ENCODE data around the gene APBA2. TPM values are rescaled to one million over a fixed set of nuclear protein-coding genes. Genes with fewer than 3 reads are reported as not detected.

APBA2 gene
- total RNA-seq, 6 experiments from 2014 or later = 5.3 to 6.5 (median 6.1) TPM

GRCh38 chr15:29062179-29062591 lies 176.4 kb downstream of the APBA2 start:
- TF ChIP-seq, protein P1, sequence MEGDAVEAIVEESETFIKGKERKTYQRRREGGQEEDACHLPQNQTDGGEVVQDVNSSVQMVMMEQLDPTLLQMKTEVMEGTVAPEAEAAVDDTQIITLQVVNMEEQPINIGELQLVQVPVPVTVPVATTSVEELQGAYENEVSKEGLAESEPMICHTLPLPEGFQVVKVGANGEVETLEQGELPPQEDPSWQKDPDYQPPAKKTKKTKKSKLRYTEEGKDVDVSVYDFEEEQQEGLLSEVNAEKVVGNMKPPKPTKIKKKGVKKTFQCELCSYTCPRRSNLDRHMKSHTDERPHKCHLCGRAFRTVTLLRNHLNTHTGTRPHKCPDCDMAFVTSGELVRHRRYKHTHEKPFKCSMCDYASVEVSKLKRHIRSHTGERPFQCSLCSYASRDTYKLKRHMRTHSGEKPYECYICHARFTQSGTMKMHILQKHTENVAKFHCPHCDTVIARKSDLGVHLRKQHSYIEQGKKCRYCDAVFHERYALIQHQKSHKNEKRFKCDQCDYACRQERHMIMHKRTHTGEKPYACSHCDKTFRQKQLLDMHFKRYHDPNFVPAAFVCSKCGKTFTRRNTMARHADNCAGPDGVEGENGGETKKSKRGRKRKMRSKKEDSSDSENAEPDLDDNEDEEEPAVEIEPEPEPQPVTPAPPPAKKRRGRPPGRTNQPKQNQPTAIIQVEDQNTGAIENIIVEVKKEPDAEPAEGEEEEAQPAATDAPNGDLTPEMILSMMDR (IDR thresholded peaks at IDR 0.05) = no peak
- Mint-ChIP-seq H3K9me3 (peaks cover 11% of the 10 kb centered on the region), H3K36me3 (ENCODE audit: low read depth) (no peaks in the 10 kb centered on the region), H3K27ac (no peak overlapping the region), H3K4me3 (no peak overlapping the region), H3K4me1 (ENCODE audit: low read depth) (no peaks in the 10 kb centered on the region), H3K27me3 (ENCODE audit: insufficient read depth) (peaks cover 2% of the 10 kb centered on the region; the same call in 1 of the 2 replicates)
- DNase-seq = no peak

GRCh38 chr15:29062626-29063025 lies 176.9 kb downstream of the APBA2 start:
- peaks cover 2% of the 10 kb centered on the region; the same call in 1 of the 2 replicates for H3K27me3 Mint-ChIP-seq (ENCODE audit: insufficient read depth)
- H3K4me1 Mint-ChIP-seq (ENCODE audit: low read depth) = no peaks in the 10 kb centered on the region
- no peak overlapping the region for H3K27ac Mint-ChIP-seq
- H3K36me3 Mint-ChIP-seq (ENCODE audit: low read depth) = no peaks in the 10 kb centered on the region
- no peak overlapping the region for H3K4me3 Mint-ChIP-seq
- H3K9me3 Mint-ChIP-seq = peaks cover 11% of the 10 kb centered on the region
- TF ChIP-seq, protein P1 (IDR thresholded peaks at IDR 0.05) = no peak
- DNase-seq = no peak

DNA sequence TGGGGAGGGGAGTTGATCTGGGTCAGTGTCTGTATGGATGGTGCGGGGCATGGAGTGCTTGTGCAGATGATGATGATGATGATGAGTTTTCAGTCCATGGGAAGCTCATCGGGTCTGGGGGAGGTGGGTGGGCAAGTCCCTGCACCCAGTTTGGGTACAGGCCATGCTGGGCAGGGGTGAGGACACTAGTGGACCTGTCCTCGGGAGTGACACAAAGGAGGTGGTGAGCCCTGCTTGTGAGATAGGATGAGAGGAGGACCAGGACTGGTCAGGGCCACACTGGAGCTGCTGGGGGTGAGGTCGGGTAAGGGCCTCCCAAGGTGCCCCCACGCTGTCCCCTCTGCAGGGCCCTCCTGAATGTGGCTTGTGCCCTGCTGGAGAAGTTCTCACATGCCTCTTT lies 177.9 kb downstream of the APBA2 start:
- Mint-ChIP-seq H3K4me1 (ENCODE audit: low read depth) (no peaks in the 10 kb centered on the region), H3K9me3 (peaks cover 12% of the 10 kb centered on the region), H3K36me3 (ENCODE audit: low read depth) (no peaks in the 10 kb centered on the region), H3K4me3 (no peak overlapping the region), H3K27ac (no peak overlapping the region), H3K27me3 (ENCODE audit: insufficient read depth) (peaks cover 2% of the 10 kb centered on the region; the same call in 1 of the 2 replicates)
- TF ChIP-seq, protein P1 (IDR thresholded peaks at IDR 0.05) = no peak
- no peak for DNase-seq

DNA sequence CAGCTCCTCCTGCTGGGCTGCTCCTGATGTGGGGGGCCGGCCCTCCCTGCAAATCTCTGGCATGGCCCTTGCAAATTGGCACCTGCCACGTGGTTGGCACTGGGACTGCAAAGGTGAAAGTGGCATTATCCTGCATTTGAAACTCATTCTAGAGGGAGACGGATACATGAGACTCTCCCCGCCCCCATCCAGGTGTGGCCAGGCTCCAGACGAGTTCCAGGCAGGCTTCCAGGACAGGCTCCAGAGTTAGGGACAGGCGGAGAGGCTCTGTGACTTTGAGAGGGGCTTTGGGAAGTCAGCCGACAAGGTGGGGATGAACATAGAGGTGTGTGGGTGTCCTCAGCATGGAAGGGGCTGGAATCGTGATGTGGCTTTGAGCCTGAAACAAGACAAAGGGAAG lies 178.5 kb downstream of the APBA2 start:
- H3K27ac Mint-ChIP-seq = no peak overlapping the region
- H3K4me3 Mint-ChIP-seq = no peak overlapping the region
- DNase-seq = no peak
- no peaks in the 10 kb centered on the region for H3K4me1 Mint-ChIP-seq (ENCODE audit: low read depth)
- no peaks in the 10 kb centered on the region for H3K36me3 Mint-ChIP-seq (ENCODE audit: low read depth)
- H3K9me3 Mint-ChIP-seq = peaks cover 15% of the 10 kb centered on the region
- H3K27me3 Mint-ChIP-seq (ENCODE audit: insufficient read depth) = peaks cover 2% of the 10 kb centered on the region; the same call in 1 of the 2 replicates
- TF ChIP-seq, protein P1 (IDR thresholded peaks at IDR 0.05) = no peak

GRCh38 chr15:29064731-29065130 lies 179.0 kb downstream of the APBA2 start:
- no peak overlapping the region for H3K4me3 Mint-ChIP-seq
- H3K27ac Mint-ChIP-seq = no peak overlapping the region
- H3K9me3 Mint-ChIP-seq = peaks cover 18% of the 10 kb centered on the region
- peaks cover 2% of the 10 kb centered on the region; the same call in 1 of the 2 replicates for H3K27me3 Mint-ChIP-seq (ENCODE audit: insufficient read depth)
- no peaks in the 10 kb centered on the region for H3K4me1 Mint-ChIP-seq (ENCODE audit: low read depth)
- no peak for DNase-seq
- H3K36me3 Mint-ChIP-seq (ENCODE audit: low read depth) = no peaks in the 10 kb centered on the region
- TF ChIP-seq, protein P1 (IDR thresholded peaks at IDR 0.05) = no peak

DNA sequence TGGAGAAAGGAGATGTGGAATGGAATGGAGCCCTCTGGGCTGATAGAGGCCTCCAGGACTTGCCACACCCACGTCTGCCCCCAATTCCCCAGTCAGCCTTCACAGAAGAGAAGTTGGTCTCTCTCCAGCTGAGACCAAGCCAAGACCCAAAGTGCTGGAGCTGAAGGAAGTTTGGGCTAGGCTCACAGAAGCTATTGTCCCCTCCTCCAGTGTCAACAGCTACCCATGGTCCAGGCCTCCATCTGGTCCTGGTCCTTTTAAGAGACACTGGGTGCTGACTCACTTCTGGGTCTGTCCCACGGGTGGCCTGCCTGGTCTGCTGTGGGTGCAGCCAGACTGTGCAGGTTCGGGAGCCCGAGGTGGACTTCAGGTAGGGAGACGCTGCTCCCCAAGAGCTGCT lies 179.8 kb downstream of the APBA2 start:
- H3K4me1 Mint-ChIP-seq (ENCODE audit: low read depth) = no peaks in the 10 kb centered on the region
- H3K27ac Mint-ChIP-seq = no peak overlapping the region
- peaks cover 2% of the 10 kb centered on the region; the same call in 1 of the 2 replicates for H3K27me3 Mint-ChIP-seq (ENCODE audit: insufficient read depth)
- no peak overlapping the region for H3K4me3 Mint-ChIP-seq
- TF ChIP-seq, protein P1 (IDR thresholded peaks at IDR 0.05) = no peak
- peaks cover 17% of the 10 kb centered on the region for H3K9me3 Mint-ChIP-seq
- DNase-seq = no peak
- no peaks in the 10 kb centered on the region for H3K36me3 Mint-ChIP-seq (ENCODE audit: low read depth)
